Erythroblast (primary cell): Measurements from ENCODE around the gene TMEM33.

Experiments used
- DNase-seq, 2 experiments: peaks; one replicate each; lab custom pipeline; 2025; lab: John Stamatoyannopoulos, UW
- GATA1 ChIP-seq: IDR thresholded peaks from 2 replicates; pipeline ENCODE4 v1.6.1; 2011; ENCODE audit warnings: low read depth, mild to moderate bottlenecking, control low read depth, low read length, moderate library complexity
- POLR2A ChIP-seq: IDR thresholded peaks from 2 replicates; pipeline ENCODE4 v1.6.1; 2011; ENCODE audit warnings: mild to moderate bottlenecking, low read length

Gene TMEM33

GRCh38 chr4:41994461-41994985 is 59.3 kb downstream of the TMEM33 start:
- DNase-seq: no peak
- TF ChIP-seq POLR2A (no peak), GATA1 (no peak)

- TF ChIP-seq GATA1 (no peak), POLR2A (no peak)
- no peak for DNase-seq
Observed at GRCh38 chr4:41998019-41998418, 62.8 kb downstream of the TMEM33 start.

DNA sequence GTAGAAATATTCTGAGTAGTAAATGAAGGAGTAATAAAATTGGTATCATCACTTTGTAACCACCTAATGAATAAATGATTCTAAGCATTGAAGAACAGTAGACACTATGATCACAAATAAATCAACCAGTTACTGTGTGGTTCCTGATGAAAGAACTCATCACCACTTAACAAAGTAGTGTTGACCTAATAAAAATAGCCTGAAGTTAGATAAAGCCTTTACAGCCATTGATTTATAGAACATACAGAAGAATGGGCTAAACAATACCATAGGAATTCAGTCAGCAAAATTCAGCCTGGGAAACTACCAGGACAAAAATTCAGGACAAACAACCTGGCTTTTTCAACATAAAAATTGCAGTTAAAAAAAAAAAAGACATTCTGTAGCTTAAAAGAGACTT is 64.1 kb downstream of the TMEM33 start:
- DNase-seq: no peak
- TF ChIP-seq GATA1 (no peak), POLR2A (no peak)

GRCh38 chr4:42008011-42008786 is 73.0 kb downstream of the TMEM33 start:
- TF ChIP-seq GATA1: no peak
- TF ChIP-seq POLR2A: no peak
- DNase-seq: no peak
